Tibial nerve (tissue), 4 donors: ENCODE data around the gene HMCN2.

Experiments used
- CTCF ChIP-seq, 5 experiments: fragments of 200-600 bp in 3 of 5; fragments of 450-650 bp in 2 of 5; sonication (generic) in 3 of 5; IDR thresholded peaks; one replicate each; pipeline ENCODE4 v1.5.1; 2016 to 2019; ENCODE audit warnings: antibody characterized with exemption in 5 of 5, mild to moderate bottlenecking in 3 of 5, moderate library complexity in 2 of 5
- EP300 ChIP-seq, 2 donors: sonication (generic); formaldehyde crosslinking; IDR thresholded peaks; one replicate each; pipeline ENCODE4 v1.6.1; 2017; ENCODE audit warnings: antibody characterized with exemption in 2 of 2, mild to moderate bottlenecking in 1 of 2

GRCh38 chr9:130383350-130383715 is 117.8 kb downstream of the HMCN2 start:
- TF ChIP-seq CTCF (IDR thresholded peaks at IDR 0.05) (no peak), EP300 (IDR thresholded peaks at IDR 0.05) (no peak)
